GM18951 (cell line): ENCODE results near the gene KIAA1586.

Experiments
- POLR2A ChIP-seq: IDR thresholded peaks from 4 replicates; pipeline ENCODE4 v1.6.1; 2011; ENCODE audit warnings: mild to moderate bottlenecking; ENCODE audit not compliant: insufficient read length, insufficient read depth; ENCODE audit errors: extremely low read depth
- in situ Hi-C: fragments of 300-500 bp; cut with MboI; formaldehyde crosslinking; loops from one replicate; pipeline ENCODE4 v1.12.0; 2022; ENCODE audit warnings: low sequenced_read_pairs, mixed read lengths, inconsistent platforms; ENCODE audit not compliant: unreplicated experiment

KIAA1586 gene

GRCh38 chr6:57097596-57097995 lies 51.1 kb downstream of the KIAA1586 start:
- in situ Hi-C loops = no loop called here
- TF ChIP-seq POLR2A = no peak

- in situ Hi-C loops = no loop called here
- no peak for TF ChIP-seq POLR2A
Measured at GRCh38 chr6:57102976-57103375, 56.5 kb downstream of the KIAA1586 start.

GRCh38 chr6:57104336-57104735 lies 57.8 kb downstream of the KIAA1586 start:
- TF ChIP-seq POLR2A = no peak
- in situ Hi-C loops = no loop called here
